Calu3 (cell line): ENCODE results near the gene MTURN. TPM values are rescaled to one million over a fixed set of nuclear protein-coding genes. Genes with fewer than 3 reads are reported as not detected.

ENCODE experiments used
- BruUV-seq: library from RNA; stranded (reverse); fragments of 400-500 nt; replicated peaks from 2 replicates; lab custom pipeline; 2021; lab: Mats Ljungman, UMichigan
- CTCF ChIA-PET: fragments of 300-600 bp; sonication (Branson Sonifier 250); formaldehyde crosslinking; loops from one replicate; lab custom pipeline; 2022; ENCODE audit warnings: antibody characterized with exemption; lab: Charles Lee
- DNase-seq: peaks from one replicate; pipeline ENCODE4 v3.0.0; 2022
- H3K27ac Mint-ChIP-seq: one replicate; pipeline ENCODE4 v1.8.0; 2022; ENCODE audit warnings: mixed read lengths; ENCODE audit not compliant: unreplicated experiment
- H3K27me3 Mint-ChIP-seq: one replicate; pipeline ENCODE4 v1.8.0; 2022; ENCODE audit warnings: mixed read lengths; ENCODE audit not compliant: unreplicated experiment
- H3K36me3 Mint-ChIP-seq: one replicate; pipeline ENCODE4 v1.8.0; 2022; ENCODE audit warnings: mild to moderate bottlenecking, moderate library complexity, mixed read lengths; ENCODE audit not compliant: insufficient read depth, unreplicated experiment
- H3K4me1 Mint-ChIP-seq: one replicate; pipeline ENCODE4 v1.8.0; 2022; ENCODE audit warnings: mild to moderate bottlenecking, low read depth, mixed read lengths; ENCODE audit not compliant: unreplicated experiment
- H3K4me3 Mint-ChIP-seq: one replicate; pipeline ENCODE4 v1.8.0; 2022; ENCODE audit warnings: mild to moderate bottlenecking, low read depth, moderate library complexity, mixed read lengths; ENCODE audit not compliant: unreplicated experiment
- H3K9me3 Mint-ChIP-seq: one replicate; pipeline ENCODE4 v1.8.0; 2022; ENCODE audit warnings: low read depth, mixed read lengths; ENCODE audit not compliant: unreplicated experiment
- CTCF ChIP-seq: fragments of 200-600 bp; IDR thresholded peaks from one replicate; pipeline ENCODE4 v1.8.0; 2022; ENCODE audit warnings: antibody characterized with exemption; ENCODE audit not compliant: unreplicated experiment
- intact Hi-C: fragments of 100-400 bp; cut with micrococcal nuclease; formaldehyde crosslinking; loops from one replicate; pipeline ENCODE4 v1.10.0; 2022; ENCODE audit not compliant: unreplicated experiment
- total RNA-seq: library from RNA; stranded (reverse); gene quantifications from 2 replicates; pipeline ENCODE4 v1.2.3, GENCODE V29; 2022

Gene MTURN
- total RNA-seq, 1 experiment from 2014 or later: 6.5 TPM

- intact Hi-C loops: loop anchor here (1.0 to 10.0 kb wide), 5 partner anchors 90 to 398 kb away; no protein-coding TSS in a partner anchor
- peak; percentile 72 for TF ChIP-seq CTCF
- Mint-ChIP-seq H3K4me3 (no peak overlapping the region), H3K27ac (peak overlapping the region; percentile 16), H3K27me3 (peaks cover 18% of the 10 kb centered on the region), H3K4me1 (peaks cover 36% of the 10 kb centered on the region), H3K9me3 (no peaks in the 10 kb centered on the region), H3K36me3 (peaks cover 7% of the 10 kb centered on the region)
- DNase-seq: peak; percentile 56
- CTCF ChIA-PET: interaction anchor here (0.7 to 1.2 kb wide), 15 partner anchors 9 to 400 kb away, joined by 3 to 14 read pairs (median 3); no protein-coding TSS in a partner anchor
- no TSS peak for BruUV-seq
Measured at GRCh38 chr7:30164567-30164966, 29.8 kb downstream of the MTURN start.

- intact Hi-C loops: loop anchor here (2.0 to 10.0 kb wide), 2 partner anchors 89 to 247 kb away; no protein-coding TSS in a partner anchor
- no peak overlapping the region for H3K4me3 Mint-ChIP-seq
- BruUV-seq: no TSS peak
- CTCF ChIA-PET: interaction anchor here (0.6 to 1.1 kb wide), 3 partner anchors 13 to 398 kb away, joined by 3 to 5 read pairs (median 3); no protein-coding TSS in a partner anchor
- H3K9me3 Mint-ChIP-seq: no peaks in the 10 kb centered on the region
- no peak for DNase-seq
- no peak overlapping the region for H3K27ac Mint-ChIP-seq
- peaks cover 18% of the 10 kb centered on the region for H3K27me3 Mint-ChIP-seq
- peaks cover 34% of the 10 kb centered on the region for H3K4me1 Mint-ChIP-seq
- H3K36me3 Mint-ChIP-seq: peaks cover 7% of the 10 kb centered on the region
- TF ChIP-seq CTCF: no peak
Measured at GRCh38 chr7:30165590-30165989, 30.8 kb downstream of the MTURN start.

- BruUV-seq: no TSS peak
- Mint-ChIP-seq H3K9me3 (no peaks in the 10 kb centered on the region), H3K36me3 (peaks cover 7% of the 10 kb centered on the region), H3K27me3 (peaks cover 18% of the 10 kb centered on the region), H3K4me1 (peaks cover 34% of the 10 kb centered on the region), H3K4me3 (no peak overlapping the region), H3K27ac (no peak overlapping the region)
- TF ChIP-seq CTCF: no peak
- CTCF ChIA-PET: interaction anchor here (0.6 to 1.1 kb wide), 3 partner anchors 12 to 398 kb away, joined by 3 to 5 read pairs (median 3); no protein-coding TSS in a partner anchor
- intact Hi-C loops: loop anchor here (1.0 to 10.0 kb wide), 2 partner anchors 60 to 89 kb away; no protein-coding TSS in a partner anchor
- peak; percentile 58 for DNase-seq
Measured at GRCh38 chr7:30166155-30166840, 31.5 kb downstream of the MTURN start.

- CTCF ChIA-PET: no interaction called here
- peaks cover 18% of the 10 kb centered on the region for H3K27me3 Mint-ChIP-seq
- no peak overlapping the region for H3K4me3 Mint-ChIP-seq
- TF ChIP-seq CTCF: no peak
- intact Hi-C loops: loop anchor here (1.0 to 10.0 kb wide), 2 partner anchors 59 to 88 kb away; no protein-coding TSS in a partner anchor
- no peaks in the 10 kb centered on the region for H3K9me3 Mint-ChIP-seq
- BruUV-seq: no TSS peak
- peaks cover 34% of the 10 kb centered on the region for H3K4me1 Mint-ChIP-seq
- H3K27ac Mint-ChIP-seq: no peak overlapping the region
- peaks cover 7% of the 10 kb centered on the region for H3K36me3 Mint-ChIP-seq
- DNase-seq: no peak
Measured at GRCh38 chr7:30166841-30167235, 32.1 kb downstream of the MTURN start.
